ENCODE data around the gene RNF220.

Gene RNF220

GRCh38 chr1:44406737-44407429 is 1.8 kb downstream of the RNF220 start:
- DNase-seq (ENCODE audit: low spot score), result no peak

- no peak for DNase-seq (ENCODE audit: low spot score)
Measured at GRCh38 chr1:44407430-44408211, 2.6 kb downstream of the RNF220 start.

- no peak for DNase-seq (ENCODE audit: low spot score)
Measured at GRCh38 chr1:44408212-44408582, 3.1 kb downstream of the RNF220 start.

GRCh38 chr1:44408632-44409602 is 3.9 kb downstream of the RNF220 start:
- no peak for DNase-seq (ENCODE audit: low spot score)

- no peak for DNase-seq (ENCODE audit: low spot score)
Measured at GRCh38 chr1:44409757-44410156, 4.7 kb downstream of the RNF220 start.

GRCh38 chr1:44411861-44412260 is 6.8 kb downstream of the RNF220 start:
- DNase-seq (ENCODE audit: low spot score), result no peak

GRCh38 chr1:44412601-44413000 is 7.5 kb downstream of the RNF220 start:
- DNase-seq (ENCODE audit: low spot score), result no peak

- DNase-seq (ENCODE audit: low spot score), result no peak
Measured at GRCh38 chr1:44413740-44414139, 8.7 kb downstream of the RNF220 start.

GRCh38 chr1:44415013-44415412 is 10.0 kb downstream of the RNF220 start:
- no peak for DNase-seq (ENCODE audit: low spot score)

- DNase-seq (ENCODE audit: low spot score), result no peak
Measured at GRCh38 chr1:44416408-44416807, 11.4 kb downstream of the RNF220 start.

- DNase-seq (ENCODE audit: low spot score), result peak; percentile 16
Measured at GRCh38 chr1:44417351-44418021, 12.4 kb downstream of the RNF220 start.

- DNase-seq (ENCODE audit: low spot score), result no peak
Measured at GRCh38 chr1:44418022-44418673, 13.1 kb downstream of the RNF220 start.

- no peak for DNase-seq (ENCODE audit: low spot score)
Measured at GRCh38 chr1:44419901-44420300, 14.8 kb downstream of the RNF220 start.

- DNase-seq (ENCODE audit: low spot score), result no peak
Measured at GRCh38 chr1:44420535-44420934, 15.5 kb downstream of the RNF220 start.

GRCh38 chr1:44421446-44421884 is 16.4 kb downstream of the RNF220 start:
- DNase-seq (ENCODE audit: low spot score), result no peak

GRCh38 chr1:44422161-44422560 is 17.1 kb downstream of the RNF220 start:
- DNase-seq (ENCODE audit: low spot score), result no peak

- no peak for DNase-seq (ENCODE audit: low spot score)
Measured at GRCh38 chr1:44423591-44424537, 18.8 kb downstream of the RNF220 start.

GRCh38 chr1:44424747-44425146 is 19.7 kb downstream of the RNF220 start:
- no peak for DNase-seq (ENCODE audit: low spot score)

- no peak for DNase-seq (ENCODE audit: low spot score)
Measured at GRCh38 chr1:44425341-44426082, 20.5 kb downstream of the RNF220 start.

All from SK-N-DZ (cell line).